Measurements from ENCODE around the gene KIF9.
"Not testable (repeated sequence)": the region's sequence is repeated elsewhere in the genome, so short reads cannot be mapped to it uniquely, and the experiment has no call there.

The KIF9 gene

GRCh38 chr3:47259114-47259513 lies 23.5 kb downstream of the KIF9 start:
- TF ChIP-seq POU2F2 (IDR thresholded peaks at IDR 0.05; ENCODE audit: low read depth, low read length) (no peak), POLR2A (IDR thresholded peaks at IDR 0.05; ENCODE audit: low read depth, low read length) (no peak)
- no peak for FAIRE-seq
- DNase-seq (ENCODE audit: insufficient read length, low spot score), result no peak

- not testable (repeated sequence) for FAIRE-seq; DNase-seq (ENCODE audit: insufficient read length, low spot score)
Observed at GRCh38 chr3:47256331-47256730, 26.3 kb downstream of the KIF9 start.

- FAIRE-seq (no peak), DNase-seq (ENCODE audit: insufficient read length, low spot score) (no peak)
- TF ChIP-seq SPI1 (IDR thresholded peaks at IDR 0.05; ENCODE audit: low read depth, low read length) (no peak), POU2F2 (IDR thresholded peaks at IDR 0.05; ENCODE audit: low read depth, low read length) (no peak), TAF1 (IDR thresholded peaks at IDR 0.05; ENCODE audit: low read depth, low read length) (no peak), PAX5 (IDR thresholded peaks at IDR 0.05; ENCODE audit: insufficient read depth, low read length, severe bottlenecking) (no peak), POLR2AphosphoS5 (IDR thresholded peaks at IDR 0.05; ENCODE audit: low read depth, low read length) (no peak), POLR2A (IDR thresholded peaks at IDR 0.05; ENCODE audit: low read depth, low read length) (no peak)
Observed at GRCh38 chr3:47251689-47252088, 30.9 kb downstream of the KIF9 start.

- FAIRE-seq, result peak; percentile 28
Observed at GRCh38 chr3:47251085-47251484, 31.5 kb downstream of the KIF9 start.

GRCh38 chr3:47250309-47251060 lies 32.1 kb downstream of the KIF9 start:
- no peak for TF ChIP-seq POLR2AphosphoS5 (IDR thresholded peaks at IDR 0.05; ENCODE audit: low read depth, low read length)
- no peak for TF ChIP-seq TAF1 (IDR thresholded peaks at IDR 0.05; ENCODE audit: low read depth, low read length)
- TF ChIP-seq POU2F2 (IDR thresholded peaks at IDR 0.05; ENCODE audit: low read depth, low read length), result no peak
- TF ChIP-seq PAX5 (IDR thresholded peaks at IDR 0.05; ENCODE audit: insufficient read depth, low read length, severe bottlenecking), result no peak
- DNase-seq (ENCODE audit: insufficient read length, low spot score) (no peak), FAIRE-seq (peak; percentile 85)

More at GRCh38 chr3:47251085-47251484, 31.5 kb downstream of the KIF9 start:
- DNase-seq (ENCODE audit: insufficient read length, low spot score), result not testable (repeated sequence)

GRCh38 chr3:47247131-47248064 lies 35.2 kb downstream of the KIF9 start:
- FAIRE-seq, result no peak
- no peak for DNase-seq (ENCODE audit: insufficient read length, low spot score)

GRCh38 chr3:47245271-47245670 lies 37.3 kb downstream of the KIF9 start:
- no peak for DNase-seq (ENCODE audit: insufficient read length, low spot score)
- no peak for TF ChIP-seq PAX5 (IDR thresholded peaks at IDR 0.05; ENCODE audit: insufficient read depth, low read length, severe bottlenecking)
- TF ChIP-seq TAF1 (IDR thresholded peaks at IDR 0.05; ENCODE audit: low read depth, low read length), result no peak
- TF ChIP-seq POLR2A (IDR thresholded peaks at IDR 0.05; ENCODE audit: low read depth, low read length), result no peak
- no peak for TF ChIP-seq POLR2AphosphoS5 (IDR thresholded peaks at IDR 0.05; ENCODE audit: low read depth, low read length)
- TF ChIP-seq SPI1 (IDR thresholded peaks at IDR 0.05; ENCODE audit: low read depth, low read length), result no peak
- no peak for TF ChIP-seq POU2F2 (IDR thresholded peaks at IDR 0.05; ENCODE audit: low read depth, low read length)
- no peak for FAIRE-seq

More at GRCh38 chr3:47247131-47248064, 35.2 kb downstream of the KIF9 start:
- no peak for TF ChIP-seq POLR2A (IDR thresholded peaks at IDR 0.05; ENCODE audit: low read depth, low read length)
- TF ChIP-seq TAF1 (IDR thresholded peaks at IDR 0.05; ENCODE audit: low read depth, low read length), result no peak
- no peak for TF ChIP-seq PAX5 (IDR thresholded peaks at IDR 0.05; ENCODE audit: insufficient read depth, low read length, severe bottlenecking)
- TF ChIP-seq POU2F2 (IDR thresholded peaks at IDR 0.05; ENCODE audit: low read depth, low read length), result no peak
- no peak for TF ChIP-seq POLR2AphosphoS5 (IDR thresholded peaks at IDR 0.05; ENCODE audit: low read depth, low read length)
- TF ChIP-seq SPI1 (IDR thresholded peaks at IDR 0.05; ENCODE audit: low read depth, low read length), result no peak

- DNase-seq (ENCODE audit: insufficient read length, low spot score) (no peak), FAIRE-seq (no peak)
- TF ChIP-seq TAF1 (IDR thresholded peaks at IDR 0.05; ENCODE audit: low read depth, low read length) (no peak), POU2F2 (IDR thresholded peaks at IDR 0.05; ENCODE audit: low read depth, low read length) (no peak), POLR2AphosphoS5 (IDR thresholded peaks at IDR 0.05; ENCODE audit: low read depth, low read length) (no peak), SPI1 (IDR thresholded peaks at IDR 0.05; ENCODE audit: low read depth, low read length) (no peak), PAX5 (IDR thresholded peaks at IDR 0.05; ENCODE audit: insufficient read depth, low read length, severe bottlenecking) (no peak), POLR2A (IDR thresholded peaks at IDR 0.05; ENCODE audit: low read depth, low read length) (no peak)
Observed at GRCh38 chr3:47244531-47245100, 38.0 kb downstream of the KIF9 start.

GRCh38 chr3:47243419-47244147 lies 39.0 kb downstream of the KIF9 start:
- TF ChIP-seq POLR2A (IDR thresholded peaks at IDR 0.05; ENCODE audit: low read depth, low read length) (no peak), PAX5 (IDR thresholded peaks at IDR 0.05; ENCODE audit: insufficient read depth, low read length, severe bottlenecking) (no peak), TAF1 (IDR thresholded peaks at IDR 0.05; ENCODE audit: low read depth, low read length) (no peak), SPI1 (IDR thresholded peaks at IDR 0.05; ENCODE audit: low read depth, low read length) (no peak), POU2F2 (IDR thresholded peaks at IDR 0.05; ENCODE audit: low read depth, low read length) (no peak), POLR2AphosphoS5 (IDR thresholded peaks at IDR 0.05; ENCODE audit: low read depth, low read length) (no peak)
- DNase-seq (ENCODE audit: insufficient read length, low spot score) (no peak), FAIRE-seq (no peak)

Measured in GM12891 (cell line).